ENCODE data around the gene GRB10. TPM values are rescaled to one million over a fixed set of nuclear protein-coding genes. Genes with fewer than 3 reads are reported as not detected.

The GRB10 gene
- total and polyA plus RNA-seq, 2 of the 8 experiments (the other 6 are each of a cell fraction or from before 2014, with no cell fraction given), result 35.7 to 97.0 TPM

DNA sequence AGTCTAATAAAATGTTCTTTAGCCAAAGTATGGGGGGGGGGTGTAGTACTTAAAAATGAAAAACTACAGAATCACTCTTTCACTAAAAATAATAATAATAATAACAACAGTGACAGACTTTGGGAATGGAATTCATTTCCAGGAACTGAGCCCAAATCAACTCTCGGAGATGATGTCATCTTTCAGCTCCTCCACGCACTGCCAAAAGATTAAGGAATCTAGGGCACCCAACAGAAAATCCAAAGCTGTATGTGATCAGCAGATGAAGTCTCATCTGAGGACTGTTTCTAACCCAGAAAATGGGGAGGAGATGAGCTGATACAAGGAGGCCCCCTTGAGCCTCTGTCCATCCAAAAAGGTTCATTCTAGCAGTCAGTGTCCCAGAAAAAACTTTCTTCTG lies 54.5 kb downstream of the GRB10 start:
- ChIA-PET CTCF (ENCODE audit: partially characterized antibody) (interaction anchor here (0.6 to 1.0 kb wide), 4 partner anchors 16 to 456 kb away, joined by 3 to 4 read pairs (median 3); no protein-coding TSS in a partner anchor), POLR2A (ENCODE audit: partially characterized antibody) (no interaction called here)
- Histone ChIP-seq H2BK120ac (replicated peaks; ENCODE audit: low read depth, low read length) (no peak overlapping the region), H3K9me3 (ENCODE audit: insufficient read depth in 2 of 2, low read depth in 1 of 2, low read length in 1 of 2) (no peaks in the 10 kb centered on the region), H4K5ac (ENCODE audit: insufficient read length, low read depth, low read length) (no peak overlapping the region), H3K4me3 (ENCODE audit: extremely low read depth in 1 of 4, insufficient read depth in 2 of 4, low read depth in 3 of 4, low read length in 4 of 4) (no peak overlapping the region), H3K27me3 (replicated peaks in 1 of 4; ENCODE audit: control insufficient read depth in 3 of 4, extremely low read depth in 1 of 4, insufficient read depth in 3 of 4, low read length in 3 of 4) (no peaks in the 10 kb centered on the region), H2AFZ (ENCODE audit: low read length) (no peak overlapping the region), H3K23ac (ENCODE audit: insufficient read length) (no peak overlapping the region), H3K9ac (replicated peaks in 1 of 4; ENCODE audit: extremely low read depth in 1 of 4, low read depth in 3 of 4, low read length in 3 of 4) (no peak overlapping the region), H3K4me1 (replicated peaks in 1 of 4; ENCODE audit: control insufficient read depth in 3 of 4, insufficient read depth in 4 of 4, low read length in 3 of 4) (peaks cover 0 to 5% (median 1%) of the 10 kb centered on the region in 4 experiments; a peak in 2 of 7 replicates), H3K79me2 (ENCODE audit: control insufficient read depth in 1 of 2, insufficient read depth in 2 of 2, low read length in 2 of 2) (peaks cover 3 to 75% of the 10 kb centered on the region in 2 experiments; a peak in 3 of 4 replicates), H2BK5ac (ENCODE audit: low read depth, low read length) (no peak overlapping the region), H3K79me1 (ENCODE audit: low read depth, low read length) (peaks cover 20% of the 10 kb centered on the region), H4K20me1 (replicated peaks in 1 of 2; ENCODE audit: control insufficient read depth in 1 of 2, insufficient read depth in 2 of 2, low read length in 2 of 2) (peaks cover 0 to 11% of the 10 kb centered on the region in 2 experiments), H3K23me2 (ENCODE audit: low read depth, low read length) (no peaks in the 10 kb centered on the region), H3K14ac (ENCODE audit: insufficient read length) (no peak overlapping the region), H4K91ac (replicated peaks; ENCODE audit: insufficient read length, low read length) (no peak overlapping the region), H2BK12ac (ENCODE audit: low read depth, low read length) (no peak overlapping the region), H3K56ac (replicated peaks; ENCODE audit: insufficient read length, low read depth, low read length) (no peak overlapping the region), H3K18ac (ENCODE audit: extremely low read depth, low read length) (no peak overlapping the region), H2AK5ac (ENCODE audit: low read depth, low read length) (no peak overlapping the region), H3K4me2 (ENCODE audit: insufficient read depth in 1 of 2, low read depth in 2 of 2, low read length in 2 of 2) (no peak overlapping the region), H3K27ac (ENCODE audit: low read depth, low read length) (no peak overlapping the region), H2BK15ac (ENCODE audit: low read length) (no peak overlapping the region), H4K8ac (ENCODE audit: extremely low read depth, insufficient read depth, low read length) (no peak overlapping the region), H2BK20ac (ENCODE audit: low read length) (no peak overlapping the region), H3K4ac (replicated peaks; ENCODE audit: insufficient read length, low read depth, low read length) (no peak overlapping the region), H3K36me3 (ENCODE audit: control insufficient read depth in 2 of 4, insufficient read depth in 4 of 4, low read length in 3 of 4) (peaks cover 0 to 9% (median 0%) of the 10 kb centered on the region in 4 experiments; a peak in 2 of 8 replicates)
- TF ChIP-seq FOSL1 (IDR thresholded peaks at IDR 0.05; ENCODE audit: insufficient read depth, low read depth, low read length), result no peak
- TF ChIP-seq YY1 (IDR thresholded peaks at IDR 0.05; ENCODE audit: low read depth, low read length), result no peak
- TF ChIP-seq TBP (IDR thresholded peaks at IDR 0.05; ENCODE audit: low read depth, low read length), result no peak
- no peak for TF ChIP-seq JUND (IDR thresholded peaks at IDR 0.05; ENCODE audit: low read length)
- WGBS, 2 experiments (ENCODE audit: extremely low coverage in 1 of 2, insufficient coverage in 1 of 2, insufficient read length in 1 of 2, insufficient replicate concordance in 2 of 2, low coverage in 1 of 2, low lambda C conversion rate in 2 of 2, missing lambda C conversion rate in 1 of 2), result 89% methylated on average over 2 of the region's 2 CpGs; no CpG with 5 or more reads in 1 of the 2 experiments
- FAIRE-seq (no peak), DNase-seq (ENCODE audit: low read depth in 1 of 2, low spot score in 2 of 2) (no peak)

All from H1 (cell line).